Measurements from ENCODE around the gene PPP2R2B.

The PPP2R2B gene

GRCh38 chr5:146690880-146691355 lies 187.6 kb downstream of the PPP2R2B start:
- DNase-seq = no peak

- no peak for DNase-seq
These were observed 190.9 kb downstream of the PPP2R2B start for GRCh38 chr5:146687630-146688029.

GRCh38 chr5:146683861-146684260 lies 194.7 kb downstream of the PPP2R2B start:
- DNase-seq = no peak

GRCh38 chr5:146682899-146683532 lies 195.5 kb downstream of the PPP2R2B start:
- DNase-seq = no peak

- no peak for DNase-seq
These were observed 196.9 kb downstream of the PPP2R2B start for GRCh38 chr5:146681585-146682105.

GRCh38 chr5:146680846-146681584 lies 197.5 kb downstream of the PPP2R2B start:
- DNase-seq = no peak

GRCh38 chr5:146675636-146676035 lies 202.9 kb downstream of the PPP2R2B start:
- no peak for DNase-seq

- no peak for DNase-seq
These were observed 205.7 kb downstream of the PPP2R2B start for GRCh38 chr5:146672866-146673265.

- DNase-seq = no peak
These were observed 206.8 kb downstream of the PPP2R2B start for GRCh38 chr5:146671561-146672295.

GRCh38 chr5:146669656-146670055 lies 208.9 kb downstream of the PPP2R2B start:
- no peak for DNase-seq

- no peak for DNase-seq
These were observed 210.8 kb downstream of the PPP2R2B start for GRCh38 chr5:146667633-146668272.

GRCh38 chr5:146662229-146662628 lies 216.3 kb downstream of the PPP2R2B start:
- DNase-seq = no peak

- no peak for DNase-seq
These were observed 218.1 kb downstream of the PPP2R2B start for GRCh38 chr5:146660376-146660960.

GRCh38 chr5:146659961-146660360 lies 218.6 kb downstream of the PPP2R2B start:
- DNase-seq = no peak

GRCh38 chr5:146656703-146657102 lies 221.9 kb downstream of the PPP2R2B start:
- DNase-seq = no peak

GRCh38 chr5:146653560-146653959 lies 225.0 kb downstream of the PPP2R2B start:
- no peak for DNase-seq

GRCh38 chr5:146652547-146652946 lies 226.0 kb downstream of the PPP2R2B start:
- no peak for DNase-seq

- DNase-seq = no peak
These were observed 230.8 kb downstream of the PPP2R2B start for GRCh38 chr5:146647656-146648199.

GRCh38 chr5:146646441-146646840 lies 232.1 kb downstream of the PPP2R2B start:
- DNase-seq = no peak

GRCh38 chr5:146645342-146645741 lies 233.2 kb downstream of the PPP2R2B start:
- no peak for DNase-seq

GRCh38 chr5:146644831-146645230 lies 233.7 kb downstream of the PPP2R2B start:
- DNase-seq = no peak

GRCh38 chr5:146643776-146644175 lies 234.8 kb downstream of the PPP2R2B start:
- DNase-seq = no peak
